ENCODE results near the gene MKLN1. TPM values are rescaled to one million over a fixed set of nuclear protein-coding genes. Genes with fewer than 3 reads are reported as not detected.

The MKLN1 gene
- total RNA-seq, 4 donors from 2014 or later: 93.1 to 175 (median 102) TPM

DNA sequence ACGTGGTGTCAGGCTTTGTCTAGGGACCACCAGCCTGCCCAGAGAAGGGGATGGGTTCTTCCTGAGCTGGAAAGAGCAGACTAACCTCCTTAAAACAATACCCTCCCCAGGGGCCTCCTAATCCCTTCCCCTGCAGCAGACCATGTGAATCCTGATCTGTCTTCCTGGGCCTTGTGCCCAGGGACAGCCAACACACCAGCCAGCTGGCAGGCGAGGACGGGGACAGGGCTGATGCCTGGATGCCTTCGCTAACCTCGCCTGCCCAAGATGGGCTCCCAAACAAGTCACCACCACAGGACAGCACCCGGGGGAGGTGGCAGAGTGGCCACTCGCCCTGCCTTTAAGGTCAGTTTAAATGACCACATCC, 211.1 kb downstream of the MKLN1 start:
- Histone ChIP-seq H3K9me3 (no peaks in the 10 kb centered on the region), H3K27me3 (no peaks in the 10 kb centered on the region), H3K36me3 (no peaks in the 10 kb centered on the region), H3K4me3 (replicated peaks in 1 of 3) (no peak overlapping the region), H3K27ac (peak overlapping the region in 2 of 3 donors; percentile 3 to 58), H3K4me1 (peaks cover 0 to 4% of the 10 kb centered on the region in 2 donors)
- TF ChIP-seq POLR2A (IDR thresholded peaks at IDR 0.05): no peak
- TF ChIP-seq, protein P1, sequence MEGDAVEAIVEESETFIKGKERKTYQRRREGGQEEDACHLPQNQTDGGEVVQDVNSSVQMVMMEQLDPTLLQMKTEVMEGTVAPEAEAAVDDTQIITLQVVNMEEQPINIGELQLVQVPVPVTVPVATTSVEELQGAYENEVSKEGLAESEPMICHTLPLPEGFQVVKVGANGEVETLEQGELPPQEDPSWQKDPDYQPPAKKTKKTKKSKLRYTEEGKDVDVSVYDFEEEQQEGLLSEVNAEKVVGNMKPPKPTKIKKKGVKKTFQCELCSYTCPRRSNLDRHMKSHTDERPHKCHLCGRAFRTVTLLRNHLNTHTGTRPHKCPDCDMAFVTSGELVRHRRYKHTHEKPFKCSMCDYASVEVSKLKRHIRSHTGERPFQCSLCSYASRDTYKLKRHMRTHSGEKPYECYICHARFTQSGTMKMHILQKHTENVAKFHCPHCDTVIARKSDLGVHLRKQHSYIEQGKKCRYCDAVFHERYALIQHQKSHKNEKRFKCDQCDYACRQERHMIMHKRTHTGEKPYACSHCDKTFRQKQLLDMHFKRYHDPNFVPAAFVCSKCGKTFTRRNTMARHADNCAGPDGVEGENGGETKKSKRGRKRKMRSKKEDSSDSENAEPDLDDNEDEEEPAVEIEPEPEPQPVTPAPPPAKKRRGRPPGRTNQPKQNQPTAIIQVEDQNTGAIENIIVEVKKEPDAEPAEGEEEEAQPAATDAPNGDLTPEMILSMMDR (IDR thresholded peaks at IDR 0.05): no peak
- WGBS, 2 donors: 67 to 77% methylated on average over 7 of the region's 7 CpGs
- DNase-seq: no peak
- intact Hi-C loops (cut with DNase I): no loop called here

DNA sequence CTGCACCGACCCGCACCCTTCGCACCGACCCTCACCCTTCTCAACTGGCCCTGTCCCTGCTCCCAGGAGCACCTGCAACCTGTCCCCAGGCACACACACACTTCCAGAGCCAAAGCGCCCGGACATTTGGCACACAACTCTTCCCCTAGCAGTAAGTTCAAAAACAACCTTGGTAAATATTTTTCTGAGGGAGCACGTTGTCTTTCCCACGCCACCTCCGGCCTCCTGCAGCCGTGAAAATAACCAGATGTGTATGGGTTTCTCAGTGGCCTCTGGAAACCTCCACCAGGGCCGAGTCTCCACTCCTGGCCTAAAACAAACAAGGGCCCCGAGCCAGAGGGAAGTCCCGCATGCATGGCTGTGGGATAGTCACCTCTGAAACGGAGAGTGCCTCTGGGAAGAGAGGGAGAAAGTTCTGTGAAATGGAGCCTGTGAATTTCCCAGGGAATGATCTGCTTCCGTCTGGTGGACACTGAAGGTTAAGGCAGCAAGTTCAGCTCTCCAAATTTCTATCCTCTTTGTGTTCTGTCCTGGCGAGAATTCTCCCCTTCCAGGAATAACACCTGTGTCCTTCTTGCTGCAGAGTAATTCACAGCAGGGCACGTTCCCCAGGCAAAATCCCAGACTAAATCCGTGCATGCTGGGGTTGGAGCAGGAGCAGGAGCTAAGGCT, 213.0 kb downstream of the MKLN1 start:
- peaks cover 4 to 6% of the 10 kb centered on the region in 2 donors for H3K4me1 ChIP-seq
- H3K9me3 ChIP-seq: no peaks in the 10 kb centered on the region
- DNase-seq: peak; percentile 36 to 50
- no peak for TF ChIP-seq POLR2A (IDR thresholded peaks at IDR 0.05)
- TF ChIP-seq, protein P1 (IDR thresholded peaks at IDR 0.05): peak in 1 of 6 experiments; percentile 13
- H3K4me3 ChIP-seq (replicated peaks in 1 of 3): no peak overlapping the region
- H3K36me3 ChIP-seq: no peaks in the 10 kb centered on the region
- H3K27ac ChIP-seq: peak overlapping the region in 2 of 3 donors; percentile 45 to 50
- WGBS, 2 donors: 50 to 56% methylated on average over 18 of the region's 18 CpGs
- no peaks in the 10 kb centered on the region for H3K27me3 ChIP-seq
- intact Hi-C loops (cut with DNase I): no loop called here

DNA sequence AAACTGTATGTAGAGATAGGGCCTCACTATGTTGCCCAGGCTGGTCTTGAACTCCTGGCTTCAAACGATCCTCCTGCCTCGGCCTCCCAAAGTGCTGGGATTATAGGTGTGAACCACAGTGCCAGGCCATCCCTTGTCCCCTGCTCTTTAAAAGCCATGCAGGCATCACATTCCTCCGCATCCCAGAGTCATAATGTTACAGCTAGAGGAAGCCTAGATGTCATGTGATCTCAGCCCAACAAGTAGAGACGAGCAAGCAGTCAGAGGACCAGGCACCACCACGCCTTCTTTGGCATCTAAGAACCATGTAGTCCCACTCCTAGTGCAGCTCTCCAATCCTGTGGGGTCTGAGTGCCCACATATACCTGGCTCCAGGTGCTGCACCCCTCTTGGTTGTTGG, 215.6 kb downstream of the MKLN1 start:
- 87 to 94% methylated on average over 5 of the region's 5 CpGs for WGBS, 2 donors
- Histone ChIP-seq H3K4me1 (peaks cover 4 to 13% of the 10 kb centered on the region in 2 donors), H3K9me3 (no peaks in the 10 kb centered on the region), H3K4me3 (replicated peaks in 1 of 3) (no peak overlapping the region), H3K27ac (peak overlapping the region in 2 of 3 donors; percentile 33 to 56), H3K27me3 (no peaks in the 10 kb centered on the region), H3K36me3 (no peaks in the 10 kb centered on the region)
- intact Hi-C loops (cut with DNase I): no loop called here
- TF ChIP-seq, protein P1 (IDR thresholded peaks at IDR 0.05): no peak
- TF ChIP-seq POLR2A (IDR thresholded peaks at IDR 0.05): no peak
- no peak for DNase-seq

DNA sequence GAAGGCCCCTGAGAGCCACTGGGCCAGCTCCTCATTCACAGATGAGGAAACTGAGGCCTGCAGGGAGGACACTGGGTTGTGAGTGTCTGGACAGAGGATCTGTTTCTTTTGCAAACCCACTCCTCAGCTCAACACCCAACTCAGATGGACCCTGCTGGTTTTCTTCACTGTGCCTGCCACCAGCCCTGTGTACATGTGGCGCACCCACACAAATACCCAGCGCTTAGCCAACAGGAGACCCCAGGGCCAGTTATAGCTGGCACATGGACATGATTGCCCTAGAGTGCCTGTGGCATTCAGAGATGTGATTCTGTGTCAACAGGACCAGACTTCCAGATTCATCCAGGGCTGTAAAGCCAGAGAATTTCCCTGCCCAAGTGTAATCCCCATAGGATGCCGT, 216.3 kb downstream of the MKLN1 start:
- Histone ChIP-seq H3K4me1 (peaks cover 4 to 13% of the 10 kb centered on the region in 2 donors), H3K27ac (peak overlapping the region in 2 of 3 donors; percentile 30 to 46), H3K9me3 (no peaks in the 10 kb centered on the region), H3K4me3 (replicated peaks in 1 of 3) (no peak overlapping the region), H3K36me3 (no peaks in the 10 kb centered on the region), H3K27me3 (no peaks in the 10 kb centered on the region)
- TF ChIP-seq, protein P1 (IDR thresholded peaks at IDR 0.05): no peak
- TF ChIP-seq POLR2A (IDR thresholded peaks at IDR 0.05): no peak
- 90 to 100% methylated on average over 3 of the region's 3 CpGs for WGBS, 2 donors
- no peak for DNase-seq
- intact Hi-C loops (cut with DNase I): no loop called here

DNA sequence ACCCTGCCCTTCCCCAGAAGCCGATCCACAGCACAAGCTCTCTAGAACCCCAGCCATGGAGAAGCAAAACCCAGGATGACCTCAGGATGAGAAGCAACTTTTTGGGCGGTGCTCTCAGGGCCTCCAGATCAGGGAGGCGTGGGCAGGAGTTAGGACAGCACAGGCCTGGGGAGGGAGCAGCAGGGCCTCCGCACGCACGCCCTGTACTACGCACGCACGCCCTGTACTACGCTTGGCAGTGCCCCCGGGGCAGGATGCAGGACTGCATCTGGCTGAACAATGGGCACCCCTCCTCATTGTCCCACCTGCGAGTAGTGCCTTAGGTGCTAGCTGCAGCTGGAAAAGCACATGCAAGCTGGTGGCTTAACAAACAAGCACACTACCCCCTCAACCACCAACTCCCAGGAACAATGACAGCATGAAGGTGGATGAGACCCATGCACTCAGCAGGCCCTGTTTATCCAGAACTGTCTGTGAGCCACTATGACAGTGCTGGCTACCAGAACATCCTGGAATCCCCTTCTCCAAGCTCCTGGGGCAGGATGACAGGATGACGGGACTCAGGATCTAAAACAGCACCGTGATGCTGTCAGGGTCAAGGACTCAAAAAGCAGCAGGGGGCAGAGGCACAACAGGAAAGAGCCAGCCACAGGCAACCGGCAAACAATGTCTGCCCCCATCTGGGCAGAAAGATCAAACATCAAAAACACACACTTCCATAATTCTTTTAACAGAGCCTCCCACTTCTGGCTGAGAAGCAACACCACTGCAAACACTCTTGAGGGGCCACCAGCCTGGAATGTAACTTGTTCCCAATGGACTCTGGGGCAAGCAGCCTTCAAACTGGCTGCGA, 217.0 kb downstream of the MKLN1 start:
- H3K36me3 ChIP-seq: no peaks in the 10 kb centered on the region
- H3K9me3 ChIP-seq: no peaks in the 10 kb centered on the region
- no peaks in the 10 kb centered on the region for H3K27me3 ChIP-seq
- intact Hi-C loops (cut with DNase I): no loop called here
- peaks cover 4 to 13% of the 10 kb centered on the region in 2 donors for H3K4me1 ChIP-seq
- H3K4me3 ChIP-seq (replicated peaks in 1 of 3): no peak overlapping the region
- no peak for DNase-seq
- 71 to 88% methylated on average over 7 to 10 of the region's 16 CpGs for WGBS, 2 donors
- no peak for TF ChIP-seq POLR2A (IDR thresholded peaks at IDR 0.05)
- TF ChIP-seq, protein P1 (IDR thresholded peaks at IDR 0.05): no peak
- H3K27ac ChIP-seq: peak overlapping the region in 2 of 3 donors; percentile 30 to 46

Measured in thyroid gland (tissue), 4 donors.